ENCODE measurements around the gene TNRC18.
"Not testable (repeated sequence)": the region's sequence is repeated elsewhere in the genome, so short reads cannot be mapped to it uniquely, and the experiment has no call there.

TNRC18 gene

GRCh38 chr7:5276611-5277010 lies 147.0 kb downstream of the TNRC18 start:
- Histone ChIP-seq H3K36me3 (ENCODE audit: control insufficient read depth, insufficient read depth, low read length, severe bottlenecking) (no peaks in the 10 kb centered on the region), H3K4me3 (ENCODE audit: low read length) (no peak overlapping the region), H3K9me3 (ENCODE audit: control insufficient read depth, low read length) (no peaks in the 10 kb centered on the region), H3K4me1 (ENCODE audit: control insufficient read depth, insufficient read depth, low read length) (peaks cover 4% of the 10 kb centered on the region), H3K27me3 (replicated peaks; ENCODE audit: control insufficient read depth, insufficient read depth, low read length) (peaks cover 5% of the 10 kb centered on the region), H3K9ac (ENCODE audit: low read length) (no peak overlapping the region)
- no peak for DNase-seq (ENCODE audit: low read depth)

- H3K27me3 ChIP-seq (replicated peaks; ENCODE audit: control insufficient read depth, insufficient read depth, low read length); H3K9ac ChIP-seq (ENCODE audit: low read length); H3K4me1 ChIP-seq (ENCODE audit: control insufficient read depth, insufficient read depth, low read length); H3K36me3 ChIP-seq (ENCODE audit: control insufficient read depth, insufficient read depth, low read length, severe bottlenecking); DNase-seq (ENCODE audit: low read depth); H3K9me3 ChIP-seq (ENCODE audit: control insufficient read depth, low read length); H3K4me3 ChIP-seq (ENCODE audit: low read length): not testable (repeated sequence)
These were observed 147.5 kb downstream of the TNRC18 start for GRCh38 chr7:5276123-5276522.

- H3K4me3 ChIP-seq (ENCODE audit: low read length); H3K9ac ChIP-seq (ENCODE audit: low read length); H3K27me3 ChIP-seq (replicated peaks; ENCODE audit: control insufficient read depth, insufficient read depth, low read length); H3K36me3 ChIP-seq (ENCODE audit: control insufficient read depth, insufficient read depth, low read length, severe bottlenecking); DNase-seq (ENCODE audit: low read depth); H3K4me1 ChIP-seq (ENCODE audit: control insufficient read depth, insufficient read depth, low read length); H3K9me3 ChIP-seq (ENCODE audit: control insufficient read depth, low read length): not testable (repeated sequence)
These were observed 148.1 kb downstream of the TNRC18 start for GRCh38 chr7:5275510-5275909.

GRCh38 chr7:5274985-5275431 lies 148.6 kb downstream of the TNRC18 start:
- not testable (repeated sequence) for H3K9me3 ChIP-seq (ENCODE audit: control insufficient read depth, low read length); H3K9ac ChIP-seq (ENCODE audit: low read length); H3K36me3 ChIP-seq (ENCODE audit: control insufficient read depth, insufficient read depth, low read length, severe bottlenecking); DNase-seq (ENCODE audit: low read depth); H3K27me3 ChIP-seq (replicated peaks; ENCODE audit: control insufficient read depth, insufficient read depth, low read length); H3K4me3 ChIP-seq (ENCODE audit: low read length); H3K4me1 ChIP-seq (ENCODE audit: control insufficient read depth, insufficient read depth, low read length)

GRCh38 chr7:5274441-5274840 lies 149.2 kb downstream of the TNRC18 start:
- Histone ChIP-seq H3K9me3 (ENCODE audit: control insufficient read depth, low read length) (no peaks in the 10 kb centered on the region), H3K9ac (ENCODE audit: low read length) (no peak overlapping the region), H3K4me3 (ENCODE audit: low read length) (no peak overlapping the region), H3K27me3 (replicated peaks; ENCODE audit: control insufficient read depth, insufficient read depth, low read length) (peaks cover 9% of the 10 kb centered on the region), H3K4me1 (ENCODE audit: control insufficient read depth, insufficient read depth, low read length) (peaks cover 4% of the 10 kb centered on the region), H3K36me3 (ENCODE audit: control insufficient read depth, insufficient read depth, low read length, severe bottlenecking) (no peaks in the 10 kb centered on the region)
- no peak for DNase-seq (ENCODE audit: low read depth)

GRCh38 chr7:5273831-5274405 lies 149.7 kb downstream of the TNRC18 start:
- H3K36me3 ChIP-seq (ENCODE audit: control insufficient read depth, insufficient read depth, low read length, severe bottlenecking); H3K4me1 ChIP-seq (ENCODE audit: control insufficient read depth, insufficient read depth, low read length); H3K9me3 ChIP-seq (ENCODE audit: control insufficient read depth, low read length); H3K9ac ChIP-seq (ENCODE audit: low read length); H3K4me3 ChIP-seq (ENCODE audit: low read length); DNase-seq (ENCODE audit: low read depth); H3K27me3 ChIP-seq (replicated peaks; ENCODE audit: control insufficient read depth, insufficient read depth, low read length): not testable (repeated sequence)

- H3K4me3 ChIP-seq (ENCODE audit: low read length): no peak overlapping the region
- no peak for DNase-seq (ENCODE audit: low read depth)
- peaks cover 4% of the 10 kb centered on the region for H3K4me1 ChIP-seq (ENCODE audit: control insufficient read depth, insufficient read depth, low read length)
- peaks cover 16% of the 10 kb centered on the region for H3K27me3 ChIP-seq (replicated peaks; ENCODE audit: control insufficient read depth, insufficient read depth, low read length)
- no peaks in the 10 kb centered on the region for H3K36me3 ChIP-seq (ENCODE audit: control insufficient read depth, insufficient read depth, low read length, severe bottlenecking)
- H3K9me3 ChIP-seq (ENCODE audit: control insufficient read depth, low read length): no peaks in the 10 kb centered on the region
- no peak overlapping the region for H3K9ac ChIP-seq (ENCODE audit: low read length)
These were observed 152.8 kb downstream of the TNRC18 start for GRCh38 chr7:5270788-5271187.

- not testable (repeated sequence) for H3K9me3 ChIP-seq (ENCODE audit: control insufficient read depth, low read length); H3K4me1 ChIP-seq (ENCODE audit: control insufficient read depth, insufficient read depth, low read length); H3K4me3 ChIP-seq (ENCODE audit: low read length); H3K9ac ChIP-seq (ENCODE audit: low read length); DNase-seq (ENCODE audit: low read depth); H3K36me3 ChIP-seq (ENCODE audit: control insufficient read depth, insufficient read depth, low read length, severe bottlenecking)
- H3K27me3 ChIP-seq (replicated peaks; ENCODE audit: control insufficient read depth, insufficient read depth, low read length): peaks cover 23% of the 10 kb centered on the region
These were observed 153.5 kb downstream of the TNRC18 start for GRCh38 chr7:5269992-5270657.

GRCh38 chr7:5267829-5268228 lies 155.8 kb downstream of the TNRC18 start:
- H3K4me3 ChIP-seq (ENCODE audit: low read length); H3K4me1 ChIP-seq (ENCODE audit: control insufficient read depth, insufficient read depth, low read length); DNase-seq (ENCODE audit: low read depth); H3K9ac ChIP-seq (ENCODE audit: low read length); H3K36me3 ChIP-seq (ENCODE audit: control insufficient read depth, insufficient read depth, low read length, severe bottlenecking); H3K9me3 ChIP-seq (ENCODE audit: control insufficient read depth, low read length): not testable (repeated sequence)
- H3K27me3 ChIP-seq (replicated peaks; ENCODE audit: control insufficient read depth, insufficient read depth, low read length): peaks cover 22% of the 10 kb centered on the region

- Histone ChIP-seq H3K4me1 (ENCODE audit: control insufficient read depth, insufficient read depth, low read length) (no peaks in the 10 kb centered on the region), H3K9me3 (ENCODE audit: control insufficient read depth, low read length) (no peaks in the 10 kb centered on the region), H3K4me3 (ENCODE audit: low read length) (no peak overlapping the region), H3K9ac (ENCODE audit: low read length) (no peak overlapping the region), H3K27me3 (replicated peaks; ENCODE audit: control insufficient read depth, insufficient read depth, low read length) (peaks cover 22% of the 10 kb centered on the region), H3K36me3 (ENCODE audit: control insufficient read depth, insufficient read depth, low read length, severe bottlenecking) (no peaks in the 10 kb centered on the region)
- peak; percentile 8 for DNase-seq (ENCODE audit: low read depth)
These were observed 157.2 kb downstream of the TNRC18 start for GRCh38 chr7:5266191-5267028.

- Histone ChIP-seq H3K27me3 (replicated peaks; ENCODE audit: control insufficient read depth, insufficient read depth, low read length) (peaks cover 22% of the 10 kb centered on the region), H3K4me3 (ENCODE audit: low read length) (no peak overlapping the region), H3K9ac (ENCODE audit: low read length) (no peak overlapping the region), H3K36me3 (ENCODE audit: control insufficient read depth, insufficient read depth, low read length, severe bottlenecking) (no peaks in the 10 kb centered on the region), H3K9me3 (ENCODE audit: control insufficient read depth, low read length) (no peaks in the 10 kb centered on the region), H3K4me1 (ENCODE audit: control insufficient read depth, insufficient read depth, low read length) (no peaks in the 10 kb centered on the region)
- no peak for DNase-seq (ENCODE audit: low read depth)
These were observed 158.1 kb downstream of the TNRC18 start for GRCh38 chr7:5265320-5266190.

Data from adipocyte (in vitro differentiated cells).